ENCODE measurements around the gene C19orf53.

Gene C19orf53

DNA sequence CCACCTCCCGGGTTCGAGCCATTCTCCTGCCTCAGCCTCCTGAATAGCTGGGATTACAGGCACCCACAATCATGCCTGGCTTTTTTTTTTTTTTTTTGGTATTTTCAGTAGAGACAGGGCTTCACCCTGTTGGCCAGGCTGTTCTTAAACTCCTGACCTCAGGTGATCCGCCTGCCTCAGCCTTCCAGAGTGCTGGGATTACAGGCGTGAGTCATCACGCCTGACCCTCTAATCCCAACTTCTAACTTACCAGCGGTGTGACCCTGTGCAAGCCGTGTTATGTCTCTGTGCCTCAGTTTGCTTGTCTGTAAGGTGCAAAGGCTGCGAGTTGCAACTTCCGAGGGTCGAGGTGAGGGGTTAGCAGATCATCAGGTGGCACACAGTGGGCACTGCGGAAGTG lies 38.3 kb downstream of the C19orf53 start:
- DNase-seq (ENCODE audit: low spot score) = no peak
- TF ChIP-seq, protein P1, sequence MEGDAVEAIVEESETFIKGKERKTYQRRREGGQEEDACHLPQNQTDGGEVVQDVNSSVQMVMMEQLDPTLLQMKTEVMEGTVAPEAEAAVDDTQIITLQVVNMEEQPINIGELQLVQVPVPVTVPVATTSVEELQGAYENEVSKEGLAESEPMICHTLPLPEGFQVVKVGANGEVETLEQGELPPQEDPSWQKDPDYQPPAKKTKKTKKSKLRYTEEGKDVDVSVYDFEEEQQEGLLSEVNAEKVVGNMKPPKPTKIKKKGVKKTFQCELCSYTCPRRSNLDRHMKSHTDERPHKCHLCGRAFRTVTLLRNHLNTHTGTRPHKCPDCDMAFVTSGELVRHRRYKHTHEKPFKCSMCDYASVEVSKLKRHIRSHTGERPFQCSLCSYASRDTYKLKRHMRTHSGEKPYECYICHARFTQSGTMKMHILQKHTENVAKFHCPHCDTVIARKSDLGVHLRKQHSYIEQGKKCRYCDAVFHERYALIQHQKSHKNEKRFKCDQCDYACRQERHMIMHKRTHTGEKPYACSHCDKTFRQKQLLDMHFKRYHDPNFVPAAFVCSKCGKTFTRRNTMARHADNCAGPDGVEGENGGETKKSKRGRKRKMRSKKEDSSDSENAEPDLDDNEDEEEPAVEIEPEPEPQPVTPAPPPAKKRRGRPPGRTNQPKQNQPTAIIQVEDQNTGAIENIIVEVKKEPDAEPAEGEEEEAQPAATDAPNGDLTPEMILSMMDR (IDR thresholded peaks at IDR 0.05; ENCODE audit: extremely low read depth, missing control alignments) = no peak

DNA sequence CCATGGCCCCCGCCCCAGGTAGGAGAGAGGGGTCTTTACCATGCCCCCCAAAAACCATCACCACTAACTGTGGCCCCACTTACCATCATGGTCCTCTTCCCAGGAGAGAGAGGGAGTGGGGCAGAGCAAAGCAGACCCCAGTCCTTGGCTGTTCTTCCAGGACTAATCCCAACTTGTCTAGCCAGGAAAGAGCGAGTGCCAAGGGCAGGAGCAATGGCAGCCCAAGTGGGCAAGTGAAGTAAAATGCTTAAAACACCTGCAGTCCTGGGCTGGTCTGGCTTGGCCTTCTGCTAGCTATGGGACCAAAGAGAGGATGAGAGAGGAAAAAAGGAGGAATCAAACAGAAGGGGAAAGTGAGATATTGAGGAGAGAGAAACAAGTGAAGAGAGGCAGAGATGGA lies 38.9 kb downstream of the C19orf53 start:
- TF ChIP-seq, protein P1 (IDR thresholded peaks at IDR 0.05; ENCODE audit: extremely low read depth, missing control alignments) = no peak
- no peak for DNase-seq (ENCODE audit: low spot score)

DNA sequence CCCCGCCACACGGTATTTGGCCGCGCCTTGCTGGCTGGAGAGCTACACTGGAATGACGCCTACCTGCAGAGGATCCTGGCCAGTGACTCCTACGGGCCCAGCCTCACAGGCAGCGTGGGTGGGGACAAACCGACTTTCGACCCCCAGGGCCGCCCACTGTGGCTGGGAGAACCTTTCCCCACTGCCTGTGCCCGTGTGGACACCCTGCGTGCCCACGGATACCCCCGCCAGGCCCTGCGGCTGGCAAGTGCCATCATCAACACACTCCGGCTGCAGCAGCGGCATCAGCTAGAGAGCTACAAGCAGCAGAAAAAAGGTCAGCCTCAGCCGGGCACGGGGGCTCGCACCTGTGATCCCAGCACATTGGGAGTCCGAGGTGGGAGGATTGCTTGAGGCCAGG lies 40.3 kb downstream of the C19orf53 start:
- DNase-seq (ENCODE audit: low spot score) = no peak
- TF ChIP-seq, protein P1 (IDR thresholded peaks at IDR 0.05; ENCODE audit: extremely low read depth, missing control alignments) = no peak

DNA sequence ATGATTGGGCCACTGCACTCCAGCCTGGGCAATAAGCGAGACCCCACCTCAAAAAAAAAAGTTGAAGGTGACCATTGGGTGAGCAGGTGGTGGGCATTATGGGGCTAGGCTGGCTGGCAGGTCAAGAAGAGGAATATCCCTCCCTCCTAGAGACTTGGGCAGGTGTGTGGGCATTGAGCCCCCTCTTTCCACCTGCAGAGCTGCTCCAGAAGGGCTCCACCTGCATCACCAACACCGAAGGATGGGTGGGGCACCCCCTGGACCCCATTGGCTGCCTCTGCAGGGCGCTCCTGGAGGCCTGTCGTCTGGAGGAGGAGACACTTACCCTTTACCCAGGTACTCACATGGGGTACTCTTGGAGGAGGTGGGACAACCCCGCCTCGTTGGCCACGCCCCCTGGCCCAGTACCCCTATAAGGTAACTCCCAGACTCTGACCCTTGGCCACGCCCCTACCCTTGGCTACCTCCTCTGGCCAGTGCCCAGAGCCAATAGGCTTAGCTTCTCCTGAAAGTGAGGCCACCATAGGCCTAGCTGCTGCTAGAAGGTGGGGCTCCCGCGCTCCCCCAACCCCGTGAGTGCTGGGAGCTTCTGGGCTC lies 42.9 kb downstream of the C19orf53 start:
- TF ChIP-seq, protein P1 (IDR thresholded peaks at IDR 0.05; ENCODE audit: extremely low read depth, missing control alignments) = no peak
- DNase-seq (ENCODE audit: low spot score) = no peak

DNA sequence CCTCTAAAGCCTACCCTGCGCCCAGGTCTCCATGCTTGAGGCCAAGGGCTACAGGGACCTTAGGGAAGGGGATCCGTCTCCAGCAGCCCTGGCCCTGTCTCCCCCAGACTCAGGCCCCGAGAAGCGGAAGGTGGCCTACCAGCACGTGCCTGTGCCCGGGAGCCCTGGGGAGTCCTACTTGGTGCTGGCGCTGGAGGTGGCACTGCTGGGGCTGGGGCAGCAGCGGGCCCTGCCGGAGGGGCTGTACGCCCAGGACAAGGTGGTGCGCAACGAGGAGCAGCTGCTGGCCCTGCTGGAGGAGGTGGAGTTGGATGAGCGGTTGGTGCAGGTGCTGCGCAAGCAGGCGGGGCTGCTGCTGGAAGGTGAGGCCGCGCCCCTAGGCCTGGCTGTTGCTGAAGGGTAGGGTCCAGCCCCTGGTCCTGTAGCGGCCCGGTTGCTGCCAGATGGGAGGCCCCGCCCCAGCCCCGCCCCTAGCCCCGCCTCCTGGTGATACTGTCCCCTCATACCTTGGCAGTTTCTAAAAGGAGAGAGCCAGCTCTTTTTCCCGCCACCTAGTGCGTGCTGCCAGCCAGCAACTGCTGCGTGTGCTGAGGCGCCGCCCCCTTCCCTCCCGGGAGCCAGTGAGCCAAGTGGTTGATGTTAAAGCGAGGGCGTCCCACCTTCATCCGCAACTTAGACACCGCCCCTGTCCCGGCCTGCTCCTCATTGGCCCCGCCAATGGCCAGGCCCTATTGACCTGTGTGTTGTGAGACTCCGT lies 43.5 kb downstream of the C19orf53 start:
- TF ChIP-seq, protein P1 (IDR thresholded peaks at IDR 0.05; ENCODE audit: extremely low read depth, missing control alignments) = no peak
- no peak for DNase-seq (ENCODE audit: low spot score)

DNA sequence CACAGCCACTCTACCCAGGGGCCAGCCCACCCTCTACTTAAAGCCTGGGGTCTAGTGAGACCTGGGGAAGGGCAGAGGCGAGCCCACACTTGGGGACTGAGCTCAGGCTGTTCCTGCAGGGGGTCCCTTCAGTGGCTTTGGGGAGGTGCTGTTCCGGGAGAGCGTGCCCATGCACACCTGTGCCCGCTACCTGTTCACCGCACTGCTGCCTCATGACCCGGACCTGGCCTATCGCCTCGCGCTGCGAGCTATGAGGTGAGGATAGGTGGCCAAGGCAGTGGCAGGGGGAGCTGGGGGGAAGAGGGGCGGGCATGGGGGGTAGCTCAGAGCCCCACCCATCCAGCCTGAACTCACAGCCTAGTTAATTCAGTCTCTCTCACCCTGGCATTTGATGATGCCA lies 45.0 kb downstream of the C19orf53 start:
- DNase-seq (ENCODE audit: low spot score) = no peak
- TF ChIP-seq, protein P1 (IDR thresholded peaks at IDR 0.05; ENCODE audit: extremely low read depth, missing control alignments) = no peak

DNA sequence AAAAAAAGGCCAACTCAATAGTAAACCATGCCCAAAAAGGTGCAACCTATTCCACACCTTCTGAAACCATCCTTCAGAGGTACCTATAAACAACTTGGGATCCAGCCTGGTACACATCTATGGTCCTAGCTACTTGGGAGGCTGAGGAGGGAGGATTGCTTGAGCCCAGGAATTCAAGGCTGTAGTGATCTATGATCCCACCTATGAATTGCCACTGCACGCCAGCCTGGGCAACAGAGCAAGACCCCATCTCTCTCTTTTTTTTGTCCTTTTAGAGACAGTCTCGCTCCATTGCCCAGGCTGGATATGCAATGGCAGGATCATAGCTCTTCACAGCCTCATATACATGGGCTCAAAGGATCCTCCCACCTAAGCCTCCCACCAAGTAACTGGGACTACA lies 47.0 kb downstream of the C19orf53 start:
- DNase-seq (ENCODE audit: low spot score) = no peak
- TF ChIP-seq, protein P1 (IDR thresholded peaks at IDR 0.05; ENCODE audit: extremely low read depth, missing control alignments) = no peak

All from GM20000 (cell line).